ENCODE data around the gene COL4A1. TPM values are rescaled to one million over a fixed set of nuclear protein-coding genes. Genes with fewer than 3 reads are reported as not detected.

Gene COL4A1
- total and polyA plus RNA-seq, 12 donors = 83.3 to 342 (median 147) TPM

- no peak for DNase-seq
- Histone ChIP-seq H3K36me3 (no peaks in the 10 kb centered on the region), H3K9me3 (no peaks in the 10 kb centered on the region), H3K4me3 (peak overlapping the region in 1 of 10 donors; percentile 37), H3K27ac (peak overlapping the region; percentile 53 to 92 (median 84)), H3K4me1 (peaks cover 5 to 43% (median 29%) of the 10 kb centered on the region in 9 donors), H3K27me3 (peaks cover 0 to 4% (median 0%) of the 10 kb centered on the region in 7 donors)
- peak in 6 of 8 donors; percentile 8 to 35 (median 20) for ATAC-seq
- intact Hi-C loops (cut with DNase I) = loop anchor here in 1 of 10 donors (10.0 kb wide), 1 partner anchor 991 kb away; no protein-coding TSS in a partner anchor
- no peak for TF ChIP-seq CTCF (IDR thresholded peaks at IDR 0.05)
- WGBS, 2 donors = 87% methylated on average over 10 of the region's 10 CpGs
These were observed 181.2 kb downstream of the COL4A1 start for GRCh38 chr13:110125613-110126272.

- DNase-seq (no peak), ATAC-seq (no peak)
- intact Hi-C loops (cut with DNase I) = loop anchor here in 1 of 10 donors (10.0 kb wide), 1 partner anchor 990 kb away; no protein-coding TSS in a partner anchor
- no peaks in the 10 kb centered on the region for H3K36me3 ChIP-seq
- H3K9me3 ChIP-seq = no peaks in the 10 kb centered on the region
- TF ChIP-seq CTCF (IDR thresholded peaks at IDR 0.05) = no peak
- 97% methylated on average over 10 of the region's 10 CpGs for WGBS, 2 donors
- no peak overlapping the region for H3K4me3 ChIP-seq
- H3K27me3 ChIP-seq = peaks cover 0 to 4% (median 0%) of the 10 kb centered on the region in 7 donors
- peak overlapping the region in 6 of 10 donors; percentile 54 to 89 (median 84) for H3K27ac ChIP-seq
- H3K4me1 ChIP-seq = peaks cover 5 to 46% (median 29%) of the 10 kb centered on the region in 9 donors
These were observed 181.8 kb downstream of the COL4A1 start for GRCh38 chr13:110125157-110125556.

DNA sequence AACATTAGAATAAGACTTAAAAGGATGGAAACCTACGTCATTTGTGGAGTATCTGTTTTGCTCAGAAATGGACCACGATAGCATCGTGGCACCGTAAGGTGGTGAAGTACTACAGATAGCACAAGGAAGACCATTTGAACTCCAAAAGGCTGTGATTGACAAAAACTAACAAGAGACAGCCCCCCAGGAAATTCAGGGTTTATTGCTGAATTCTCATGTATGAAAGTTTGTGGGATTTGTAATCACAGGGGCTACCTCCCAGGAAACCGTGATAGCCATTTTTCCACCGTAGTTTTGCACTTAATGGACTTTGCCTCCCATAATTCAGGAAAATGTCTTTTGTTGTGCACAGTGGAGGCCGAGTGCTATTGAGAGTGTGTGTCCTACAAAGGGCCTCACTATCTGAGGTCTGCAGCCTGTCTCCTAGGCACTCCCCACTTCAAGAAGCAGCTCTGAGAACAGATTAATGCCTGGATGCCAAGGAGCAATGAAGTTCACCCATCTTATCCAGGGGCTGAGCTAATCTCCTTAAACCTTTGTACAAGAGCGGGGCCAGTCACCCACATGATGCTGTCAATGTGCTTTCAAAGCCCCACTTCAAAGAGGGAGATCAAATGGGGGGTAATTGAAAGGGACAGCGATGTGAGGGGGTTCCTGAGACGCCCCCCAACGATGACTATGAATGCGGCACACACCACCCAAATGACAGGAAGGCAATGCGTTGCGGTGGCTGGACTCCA, 182.6 kb downstream of the COL4A1 start:
- Histone ChIP-seq H3K27ac (no peak overlapping the region), H3K4me1 (peaks cover 5 to 52% (median 29%) of the 10 kb centered on the region in 9 donors), H3K4me3 (no peak overlapping the region), H3K9me3 (no peaks in the 10 kb centered on the region), H3K36me3 (no peaks in the 10 kb centered on the region), H3K27me3 (peaks cover 0 to 4% (median 0%) of the 10 kb centered on the region in 7 donors)
- ATAC-seq (no peak), DNase-seq (no peak)
- no peak for TF ChIP-seq CTCF (IDR thresholded peaks at IDR 0.05)
- 89 to 91% methylated on average over 14 of the region's 14 CpGs for WGBS, 2 donors
- intact Hi-C loops (cut with DNase I) = loop anchor here in 1 of 10 donors (10.0 kb wide), 1 partner anchor 990 kb away; no protein-coding TSS in a partner anchor

DNA sequence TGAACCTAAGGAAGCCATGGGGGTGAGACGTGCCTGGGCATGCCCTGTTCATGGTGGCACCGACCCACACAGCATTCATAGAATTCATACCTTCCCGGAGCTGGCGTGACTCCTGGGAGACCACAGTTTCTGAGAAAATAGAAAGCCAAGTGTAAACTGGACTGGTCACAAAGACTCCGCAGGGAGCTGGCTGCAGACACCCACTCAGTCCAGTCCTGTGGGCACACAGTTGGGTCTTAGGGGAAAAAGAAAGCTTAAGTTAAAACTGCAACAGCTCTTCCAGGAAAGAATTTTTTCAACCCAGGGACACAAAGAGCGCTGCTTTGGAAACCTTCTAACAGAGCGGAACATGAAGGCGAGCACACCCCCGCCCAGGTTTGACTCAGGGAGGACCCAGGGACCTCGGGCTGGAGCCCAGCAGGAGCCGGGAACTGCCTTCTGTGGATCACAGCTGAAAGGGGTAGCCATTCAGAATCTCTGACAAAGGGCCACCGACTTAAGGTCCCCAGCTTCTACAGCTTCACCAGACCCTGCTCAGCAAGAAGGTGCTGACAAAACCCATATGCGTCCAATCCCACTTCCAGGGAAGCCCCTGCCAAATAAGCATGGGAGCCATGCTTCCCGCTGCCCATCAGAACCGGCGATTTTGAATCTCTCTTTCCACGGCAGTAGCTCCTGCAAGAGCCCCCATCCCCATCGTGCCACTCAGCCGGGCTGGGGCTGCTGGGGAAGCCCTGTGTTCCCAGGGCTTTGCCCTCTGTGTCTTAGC, 183.7 kb downstream of the COL4A1 start:
- TF ChIP-seq CTCF (IDR thresholded peaks at IDR 0.05) = no peak
- no peak for DNase-seq
- no peak for ATAC-seq

More for the DNA sequence above, 183.7 kb downstream of the COL4A1 start:
- Histone ChIP-seq H3K27ac (no peak overlapping the region), H3K4me1 (peaks cover 5 to 46% (median 33%) of the 10 kb centered on the region in 9 donors), H3K27me3 (peaks cover 0 to 4% (median 0%) of the 10 kb centered on the region in 7 donors), H3K4me3 (no peak overlapping the region), H3K9me3 (no peaks in the 10 kb centered on the region), H3K36me3 (no peaks in the 10 kb centered on the region)
- intact Hi-C loops (cut with DNase I) = loop anchor here in 1 of 10 donors (10.0 kb wide), 1 partner anchor 988 kb away; no protein-coding TSS in a partner anchor
- WGBS, 2 donors = 77 to 80% methylated on average over 19 of the region's 19 CpGs
